Natural killer cell (primary cell): ENCODE measurements around the gene ARAF. TPM values are rescaled to one million over a fixed set of nuclear protein-coding genes. Genes with fewer than 3 reads are reported as not detected.

ENCODE experiments used
- ATAC-seq, 3 donors: fragments of 150-1000 bp in 2 of 3; fragments of 200-7000 bp in 1 of 3; cut with Tn5 transposase; 1 replicate in 1 of 3; 2 replicates in 2 of 3; pipeline ENCODE4 v1.10.0; 2021; ENCODE audit warnings: mild to moderate bottlenecking in 2 of 3, moderate library complexity in 2 of 3
- DNase-seq, 2 donors: peaks; one replicate each; pipeline versions ENCODE4 v3.0.0 to v3.0.0-alpha.2; 2013 to 2021; ENCODE audit warnings: mixed read lengths in 1 of 2
- H3K27ac ChIP-seq: one replicate; pipeline ENCODE4 v1.5.1; 2013; ENCODE audit warnings: mild to moderate bottlenecking, low read length
- H3K27me3 ChIP-seq: one replicate; pipeline ENCODE4 v1.6.1; 2013; ENCODE audit warnings: low read length; ENCODE audit not compliant: control insufficient read depth, insufficient read depth
- H3K36me3 ChIP-seq: one replicate; pipeline ENCODE4 v1.6.1; 2013; ENCODE audit warnings: low read length; ENCODE audit not compliant: control insufficient read depth, insufficient read depth
- H3K4me1 ChIP-seq: one replicate; pipeline ENCODE4 v1.6.1; 2013; ENCODE audit warnings: low read length; ENCODE audit not compliant: control insufficient read depth, insufficient read depth
- H3K4me3 ChIP-seq: one replicate; pipeline ENCODE4 v1.5.1; 2013; ENCODE audit warnings: low read length
- H3K9me3 ChIP-seq: one replicate; pipeline ENCODE4 v1.6.1; 2013; ENCODE audit warnings: low read length; ENCODE audit not compliant: control insufficient read depth, insufficient read depth
- H3K27ac Mint-ChIP-seq, 2 donors: one replicate each; pipeline ENCODE4 v1.8.0; 2022; ENCODE audit warnings: mild to moderate bottlenecking in 2 of 2, mixed read lengths in 2 of 2, moderate library complexity in 1 of 2
- H3K27me3 Mint-ChIP-seq, 2 donors: one replicate each; pipeline ENCODE4 v1.8.0; 2022; ENCODE audit warnings: low read depth in 2 of 2, mixed read lengths in 2 of 2
- H3K36me3 Mint-ChIP-seq: one replicate; pipeline ENCODE4 v1.8.0; 2022; ENCODE audit warnings: mixed read lengths
- H3K4me1 Mint-ChIP-seq, 2 donors: one replicate each; pipeline ENCODE4 v1.8.0; 2022; ENCODE audit warnings: mixed read lengths in 2 of 2
- H3K4me3 Mint-ChIP-seq: one replicate; pipeline ENCODE4 v1.8.0; 2022; ENCODE audit warnings: mild to moderate bottlenecking, moderate library complexity, mixed read lengths
- H3K9me3 Mint-ChIP-seq, 2 donors: one replicate each; pipeline ENCODE4 v1.8.0; 2022; ENCODE audit warnings: mixed read lengths in 2 of 2
- CTCF ChIP-seq: fragments of 200-600 bp; IDR thresholded peaks from one replicate; pipeline ENCODE4 v1.8.0; 2022; ENCODE audit warnings: antibody characterized with exemption
- WGBS: methylation state at CpG from one replicate; pipeline ENCODE4 v1.1.7; 2013; ENCODE audit warnings: missing lambda C conversion rate; ENCODE audit not compliant: insufficient coverage; 5-methylcytosine and 5-hydroxymethylcytosine counted together
- intact Hi-C: fragments of 100-400 bp; cut with micrococcal nuclease; formaldehyde crosslinking; loops from one replicate; pipeline ENCODE4 v1.14.2; 2022
- total RNA-seq, 4 donors: library from RNA; stranded (reverse); fragments of 120-200 nt in 1 of 4; gene quantifications; one replicate each; pipeline versions ENCODE4 v1.2.3 to v1.2.4, GENCODE V29; 2013 to 2022

The ARAF gene
- total RNA-seq, 3 donors from 2014 or later (not counting 1 experiment from before 2014, with no cell fraction given): 162 to 173 (median 169) TPM

- 76% methylated on average over 10 of the region's 11 CpGs for WGBS
- H3K4me3 Mint-ChIP-seq: no peak overlapping the region
- Histone ChIP-seq H3K27me3 (no peaks in the 10 kb centered on the region), H3K9me3 (no peaks in the 10 kb centered on the region), H3K27ac (no peak overlapping the region), H3K4me3 (no peak overlapping the region), H3K36me3 (peaks cover 68% of the 10 kb centered on the region), H3K4me1 (peaks cover 23% of the 10 kb centered on the region)
- H3K27ac Mint-ChIP-seq: no peak overlapping the region
- DNase-seq (no peak), ATAC-seq (no peak)
- no peaks in the 10 kb centered on the region for H3K36me3 Mint-ChIP-seq
- no peak for TF ChIP-seq CTCF
- peaks cover 5 to 26% of the 10 kb centered on the region in 2 donors for H3K4me1 Mint-ChIP-seq
- peaks cover 0 to under 1% of the 10 kb centered on the region in 2 donors for H3K27me3 Mint-ChIP-seq
- intact Hi-C loops: loop anchor here (10.0 kb wide), 1 partner anchor 268 kb away; the partner anchor contains the start of gene ZNF81
- no peaks in the 10 kb centered on the region for H3K9me3 Mint-ChIP-seq
Observed at GRCh38 chrX:47566841-47567240, 5.8 kb downstream of the ARAF start.

GRCh38 chrX:47568656-47569295, 7.8 kb downstream of the ARAF start:
- H3K27ac ChIP-seq: no peak overlapping the region
- H3K36me3 ChIP-seq: peaks cover 61% of the 10 kb centered on the region
- peak; percentile 50 to 76 (median 59) for ATAC-seq
- no peaks in the 10 kb centered on the region for H3K9me3 ChIP-seq
- over 99% methylated on average over 9 of the region's 13 CpGs for WGBS
- H3K4me1 ChIP-seq: peaks cover 12% of the 10 kb centered on the region
- Mint-ChIP-seq H3K36me3 (no peaks in the 10 kb centered on the region), H3K27me3 (peaks cover 0 to 10% of the 10 kb centered on the region in 2 donors), H3K4me3 (no peak overlapping the region), H3K27ac (peak overlapping the region in 1 of 2 donors; percentile 44), H3K4me1 (peaks cover 4 to 19% of the 10 kb centered on the region in 2 donors), H3K9me3 (no peaks in the 10 kb centered on the region)
- H3K27me3 ChIP-seq: no peaks in the 10 kb centered on the region
- TF ChIP-seq CTCF: no peak
- DNase-seq: peak in 1 of 2 donors; percentile 67
- no peak overlapping the region for H3K4me3 ChIP-seq
- intact Hi-C loops: loop anchor here (10.0 kb wide), 1 partner anchor 266 kb away; the partner anchor contains the start of gene ZNF81

- 100% methylated on average over 3 of the region's 8 CpGs for WGBS
- H3K27me3 Mint-ChIP-seq: peaks cover 0 to 10% of the 10 kb centered on the region in 2 donors
Observed at GRCh38 chrX:47570794-47571193, 9.8 kb downstream of the ARAF start.

More at GRCh38 chrX:47570794-47571193, 9.8 kb downstream of the ARAF start:
- ATAC-seq (no peak), DNase-seq (no peak)
- TF ChIP-seq CTCF: no peak
- peaks cover 4 to 14% of the 10 kb centered on the region in 2 donors for H3K4me1 Mint-ChIP-seq
- H3K9me3 Mint-ChIP-seq: no peaks in the 10 kb centered on the region
- intact Hi-C loops: no loop called here
- Histone ChIP-seq H3K36me3 (peaks cover 46% of the 10 kb centered on the region), H3K27ac (no peak overlapping the region), H3K4me1 (peaks cover 8% of the 10 kb centered on the region), H3K4me3 (no peak overlapping the region), H3K27me3 (no peaks in the 10 kb centered on the region), H3K9me3 (no peaks in the 10 kb centered on the region)
- no peak overlapping the region for H3K27ac Mint-ChIP-seq
- no peak overlapping the region for H3K4me3 Mint-ChIP-seq
- H3K36me3 Mint-ChIP-seq: no peaks in the 10 kb centered on the region
